Measurements from ENCODE around the gene HOXA13. TPM values are rescaled to one million over a fixed set of nuclear protein-coding genes. Genes with fewer than 3 reads are reported as not detected.
A peak's percentile ranks its signal among the peaks of the same experiment; 100 is the strongest.

HOXA13 gene
- total and polyA plus RNA-seq, 8 donors = 29.0 TPM; not detected in 7

DNA sequence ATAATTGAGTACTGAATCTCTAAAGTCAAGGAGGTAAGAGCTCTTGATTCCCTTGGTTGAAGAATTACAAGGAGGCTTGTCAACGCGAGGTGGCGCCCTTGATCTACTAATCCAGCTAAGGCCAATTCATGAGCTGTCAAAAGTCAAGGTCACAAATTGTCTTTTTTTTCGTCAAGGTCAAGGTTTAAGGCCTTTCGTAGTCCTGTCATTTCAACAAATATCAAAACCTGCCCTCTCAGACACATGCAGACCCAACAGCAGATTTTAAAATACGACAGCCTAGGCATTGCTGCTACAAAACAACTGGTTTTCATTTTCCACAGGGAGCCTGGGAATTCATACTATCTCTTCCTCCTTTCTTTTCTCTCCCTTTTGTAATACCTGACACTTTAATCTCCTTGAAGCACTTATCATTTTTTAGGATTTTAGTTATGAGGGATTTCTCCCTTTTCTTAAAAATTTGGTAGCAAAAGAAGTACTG, 3.6 kb downstream of the HOXA13 start:
- intact Hi-C loops (cut with DNase I; ENCODE audit: low total_unique reads) = no loop called here
- DNase-seq = peak; percentile 83 to 91
- TF ChIP-seq, protein P1, sequence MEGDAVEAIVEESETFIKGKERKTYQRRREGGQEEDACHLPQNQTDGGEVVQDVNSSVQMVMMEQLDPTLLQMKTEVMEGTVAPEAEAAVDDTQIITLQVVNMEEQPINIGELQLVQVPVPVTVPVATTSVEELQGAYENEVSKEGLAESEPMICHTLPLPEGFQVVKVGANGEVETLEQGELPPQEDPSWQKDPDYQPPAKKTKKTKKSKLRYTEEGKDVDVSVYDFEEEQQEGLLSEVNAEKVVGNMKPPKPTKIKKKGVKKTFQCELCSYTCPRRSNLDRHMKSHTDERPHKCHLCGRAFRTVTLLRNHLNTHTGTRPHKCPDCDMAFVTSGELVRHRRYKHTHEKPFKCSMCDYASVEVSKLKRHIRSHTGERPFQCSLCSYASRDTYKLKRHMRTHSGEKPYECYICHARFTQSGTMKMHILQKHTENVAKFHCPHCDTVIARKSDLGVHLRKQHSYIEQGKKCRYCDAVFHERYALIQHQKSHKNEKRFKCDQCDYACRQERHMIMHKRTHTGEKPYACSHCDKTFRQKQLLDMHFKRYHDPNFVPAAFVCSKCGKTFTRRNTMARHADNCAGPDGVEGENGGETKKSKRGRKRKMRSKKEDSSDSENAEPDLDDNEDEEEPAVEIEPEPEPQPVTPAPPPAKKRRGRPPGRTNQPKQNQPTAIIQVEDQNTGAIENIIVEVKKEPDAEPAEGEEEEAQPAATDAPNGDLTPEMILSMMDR (IDR thresholded peaks at IDR 0.05) = peak in 5 of 7 experiments; percentile 46 to 78 (median 57)
- TF ChIP-seq POLR2A (IDR thresholded peaks at IDR 0.05) (no peak), POLR2AphosphoS5 (IDR thresholded peaks at IDR 0.05) (peak in 1 of 3 donors; percentile 48), EP300 (IDR thresholded peaks at IDR 0.05) (no peak)
- WGBS, 5 donors = 2 to 5% (median 3%) methylated on average over 6 of the region's 6 CpGs
- H3K27ac ChIP-seq = no peak overlapping the region
- H3K9me3 ChIP-seq = no peaks in the 10 kb centered on the region
- peaks cover 58 to 100% (median 95%) of the 10 kb centered on the region in 3 donors for H3K27me3 ChIP-seq
- no peak overlapping the region for H3K4me3 ChIP-seq
- H3K36me3 ChIP-seq = no peaks in the 10 kb centered on the region
- peaks cover 39 to 57% (median 51%) of the 10 kb centered on the region in 4 donors for H3K4me1 ChIP-seq

GRCh38 chr7:27194686-27195379, 5.1 kb downstream of the HOXA13 start:
- intact Hi-C loops (cut with DNase I; ENCODE audit: low total_unique reads) = no loop called here

DNA sequence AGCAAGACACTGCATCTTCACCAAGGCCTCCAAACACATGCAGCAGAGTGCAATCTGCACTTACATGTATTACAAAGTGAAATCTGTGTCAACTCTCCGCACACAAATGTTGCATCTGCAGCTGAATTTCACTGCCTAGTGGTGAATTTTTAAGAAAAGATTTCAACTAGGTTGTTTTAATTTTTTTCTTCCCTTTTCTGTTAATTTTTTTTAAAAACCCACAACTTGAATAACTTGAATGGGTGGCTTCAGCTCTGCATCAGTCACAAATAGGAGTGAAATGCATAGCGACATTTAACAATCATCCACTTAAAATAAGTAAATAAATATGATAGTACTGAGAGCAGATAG, 5.9 kb downstream of the HOXA13 start:
- H3K4me1 ChIP-seq = peaks cover 22 to 43% (median 37%) of the 10 kb centered on the region in 4 donors
- peaks cover 60 to 100% (median 97%) of the 10 kb centered on the region in 3 donors for H3K27me3 ChIP-seq
- no peak overlapping the region for H3K4me3 ChIP-seq
- no peaks in the 10 kb centered on the region for H3K9me3 ChIP-seq
- intact Hi-C loops (cut with DNase I; ENCODE audit: low total_unique reads) = no loop called here
- no peaks in the 10 kb centered on the region for H3K36me3 ChIP-seq
- 30 to 39% (median 35%) methylated on average over 2 of the region's 2 CpGs for WGBS, 5 donors
- no peak overlapping the region for H3K27ac ChIP-seq
- no peak for DNase-seq
- TF ChIP-seq POLR2A (IDR thresholded peaks at IDR 0.05) = no peak
- no peak for TF ChIP-seq POLR2AphosphoS5 (IDR thresholded peaks at IDR 0.05)
- TF ChIP-seq, protein P1 (IDR thresholded peaks at IDR 0.05) = no peak
- TF ChIP-seq EP300 (IDR thresholded peaks at IDR 0.05) = no peak

More at GRCh38 chr7:27194686-27195379, 5.1 kb downstream of the HOXA13 start:
- H3K27me3 ChIP-seq = peaks cover 59 to 100% (median 95%) of the 10 kb centered on the region in 3 donors
- H3K4me3 ChIP-seq = no peak overlapping the region
- DNase-seq = no peak
- peaks cover 24 to 42% (median 38%) of the 10 kb centered on the region in 4 donors for H3K4me1 ChIP-seq
- no peaks in the 10 kb centered on the region for H3K9me3 ChIP-seq
- 27 to 38% (median 34%) methylated on average over 9 of the region's 9 CpGs for WGBS, 5 donors
- TF ChIP-seq, protein P1 (IDR thresholded peaks at IDR 0.05) = no peak
- no peak for TF ChIP-seq EP300 (IDR thresholded peaks at IDR 0.05)
- TF ChIP-seq POLR2A (IDR thresholded peaks at IDR 0.05) = no peak
- TF ChIP-seq POLR2AphosphoS5 (IDR thresholded peaks at IDR 0.05) = no peak
- H3K36me3 ChIP-seq = no peaks in the 10 kb centered on the region
- no peak overlapping the region for H3K27ac ChIP-seq

DNA sequence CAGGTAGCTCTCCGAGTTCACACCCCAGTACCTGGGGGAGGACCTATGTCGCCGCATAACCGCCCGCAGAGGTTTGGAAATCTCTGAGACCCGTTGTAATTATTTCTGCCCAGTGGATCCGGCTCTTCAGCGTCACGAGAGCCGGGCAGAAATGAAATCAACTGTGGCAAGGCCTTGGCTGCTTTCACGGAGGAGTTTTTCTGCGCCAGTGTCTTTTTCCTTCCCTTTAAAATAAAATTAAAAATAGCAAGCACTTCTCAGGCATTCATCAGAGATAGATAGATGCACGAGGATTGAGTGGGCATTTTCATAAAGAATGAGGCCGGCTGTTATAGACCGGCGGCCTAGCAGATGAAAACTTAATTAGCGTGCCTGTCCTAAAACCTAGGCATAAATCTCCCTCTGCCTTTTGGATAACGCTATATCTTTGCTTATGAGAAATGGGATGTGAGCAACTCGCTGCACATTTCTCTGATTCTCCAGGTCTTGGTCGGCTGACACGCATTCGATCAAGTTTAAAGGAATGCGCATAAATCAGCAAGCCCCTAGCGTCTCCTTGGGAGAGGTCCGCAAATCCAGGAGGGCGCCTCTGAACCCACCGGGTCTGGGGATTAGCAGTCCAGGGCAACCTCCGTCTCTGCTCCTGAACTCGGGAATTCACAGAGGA, 6.4 kb downstream of the HOXA13 start:
- intact Hi-C loops (cut with DNase I; ENCODE audit: low total_unique reads) = no loop called here
- Histone ChIP-seq H3K4me3 (peak overlapping the region in 3 of 4 donors; percentile 18 to 53 (median 41)), H3K27ac (no peak overlapping the region), H3K27me3 (peaks cover 59 to 100% (median 97%) of the 10 kb centered on the region in 3 donors), H3K36me3 (no peaks in the 10 kb centered on the region), H3K9me3 (peaks cover 0 to 3% (median 0%) of the 10 kb centered on the region in 4 donors), H3K4me1 (peaks cover 23 to 43% (median 37%) of the 10 kb centered on the region in 4 donors)
- 13 to 22% (median 18%) methylated on average over 29 of the region's 29 CpGs for WGBS, 5 donors
- no peak for DNase-seq
- TF ChIP-seq, protein P1 (IDR thresholded peaks at IDR 0.05) = no peak
- TF ChIP-seq POLR2A (IDR thresholded peaks at IDR 0.05) = no peak
- no peak for TF ChIP-seq EP300 (IDR thresholded peaks at IDR 0.05)
- no peak for TF ChIP-seq POLR2AphosphoS5 (IDR thresholded peaks at IDR 0.05)

All from stomach (tissue), 9 donors.